AG04450 (cell line): ENCODE data around the gene NYAP1. TPM values are rescaled to one million over a fixed set of nuclear protein-coding genes. Genes with fewer than 3 reads are reported as not detected.

Experiments used
- CTCF ChIA-PET: fragments of 300-600, 350-600 bp; formaldehyde crosslinking; extraction: SDS; loops from one replicate; lab custom pipeline; 2022; ENCODE audit warnings: antibody characterized with exemption, inconsistent platforms; lab: Charles Lee
- POLR2A ChIA-PET: fragments of 350-600 bp; formaldehyde crosslinking; extraction: SDS; loops from one replicate; lab custom pipeline; 2021; ENCODE audit warnings: antibody characterized with exemption, inconsistent platforms; lab: Yijun Ruan, JAX
- DNase-seq: peaks from one replicate; pipeline ENCODE4 v3.0.0-alpha.2; 2011; ENCODE audit warnings: low read depth, low spot score
- H3K27ac ChIP-seq: one replicate; pipeline ENCODE4 v1.5.1; 2012; ENCODE audit warnings: low read depth, low read length, control low read depth
- H3K27me3 ChIP-seq: one replicate; pipeline ENCODE4 v1.6.0; 2012; ENCODE audit warnings: low read length; ENCODE audit not compliant: control insufficient read depth, insufficient read depth
- H3K4me3 ChIP-seq: 2 replicates; pipeline ENCODE4 v1.5.1; 2011; ENCODE audit warnings: mild to moderate bottlenecking, low read depth, low read length, control low read depth
- H3K9me3 ChIP-seq: 2 replicates; pipeline ENCODE4 v1.5.1; 2012; ENCODE audit warnings: low read length; ENCODE audit not compliant: control insufficient read depth, insufficient read depth
- polyA minus RNA-seq: library from RNA; depleted of rRNA, polyadenylated mRNA; stranded (reverse); fragments of >200 nt; gene quantifications from 2 replicates; pipeline ENCODE4 v1.2.3, GENCODE V29; 2011; rRNA and poly(A)+ RNA removed
- polyA plus RNA-seq: library from polyadenylated mRNA; depleted of rRNA; stranded (reverse); fragments of >200 nt; gene quantifications from 2 replicates; pipeline ENCODE4 v1.2.3, GENCODE V29; 2011; rRNA removed
- TF ChIP-seq, protein P1 (sequence below): IDR thresholded peaks from 2 replicates; pipeline ENCODE4 v1.5.1; 2011; ENCODE audit warnings: low read depth, low read length, control low read depth, inconsistent platforms

Gene NYAP1
- polyA plus RNA-seq (0.35 and 0.38 TPM in 2 replicates), polyA minus RNA-seq (0.14 and 0.17 TPM in 2 replicates)

GRCh38 chr7:100483722-100484672 is at the start of gene NYAP1:
TSS of gene NYAP1 (plus strand) at chr7:100483927. CDS start at chr7:100485312, 1,385 bp downstream.
- ChIA-PET CTCF (interaction anchor here (0.6 to 2.3 kb wide), 3 partner anchors 18 to 105 kb away, joined by 3 to 19 read pairs (median 7); no protein-coding TSS in a partner anchor), POLR2A (interaction anchor here (0.7 kb wide), 1 partner anchor 14 kb away, joined by 4 read pairs; no protein-coding TSS in a partner anchor)
- peaks cover under 1% of the 10 kb centered on the region; the same call in 1 of the 2 replicates for H3K9me3 ChIP-seq
- H3K27ac ChIP-seq, result no peak within 1 kb of the TSS
- DNase-seq, result no peak
- TF ChIP-seq, protein P1, sequence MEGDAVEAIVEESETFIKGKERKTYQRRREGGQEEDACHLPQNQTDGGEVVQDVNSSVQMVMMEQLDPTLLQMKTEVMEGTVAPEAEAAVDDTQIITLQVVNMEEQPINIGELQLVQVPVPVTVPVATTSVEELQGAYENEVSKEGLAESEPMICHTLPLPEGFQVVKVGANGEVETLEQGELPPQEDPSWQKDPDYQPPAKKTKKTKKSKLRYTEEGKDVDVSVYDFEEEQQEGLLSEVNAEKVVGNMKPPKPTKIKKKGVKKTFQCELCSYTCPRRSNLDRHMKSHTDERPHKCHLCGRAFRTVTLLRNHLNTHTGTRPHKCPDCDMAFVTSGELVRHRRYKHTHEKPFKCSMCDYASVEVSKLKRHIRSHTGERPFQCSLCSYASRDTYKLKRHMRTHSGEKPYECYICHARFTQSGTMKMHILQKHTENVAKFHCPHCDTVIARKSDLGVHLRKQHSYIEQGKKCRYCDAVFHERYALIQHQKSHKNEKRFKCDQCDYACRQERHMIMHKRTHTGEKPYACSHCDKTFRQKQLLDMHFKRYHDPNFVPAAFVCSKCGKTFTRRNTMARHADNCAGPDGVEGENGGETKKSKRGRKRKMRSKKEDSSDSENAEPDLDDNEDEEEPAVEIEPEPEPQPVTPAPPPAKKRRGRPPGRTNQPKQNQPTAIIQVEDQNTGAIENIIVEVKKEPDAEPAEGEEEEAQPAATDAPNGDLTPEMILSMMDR, result no peak
- no peaks in the 10 kb centered on the region for H3K27me3 ChIP-seq
- H3K4me3 ChIP-seq, result peak within 1 kb of the TSS; percentile 61

GRCh38 chr7:100434297-100435144 is 49.2 kb upstream of the NYAP1 start:
- H3K27me3 ChIP-seq, result no peaks in the 10 kb centered on the region
- ChIA-PET CTCF (interaction anchor here (0.8 to 1.1 kb wide), 2 partner anchors 31 to 130 kb away, joined by 3 to 4 read pairs; no protein-coding TSS in a partner anchor), POLR2A (interaction anchor here (0.6 kb wide), 1 partner anchor 23 kb away, joined by 5 read pairs; no protein-coding TSS in a partner anchor)
- no peaks in the 10 kb centered on the region; the same call in 1 of the 2 replicates for H3K9me3 ChIP-seq
- DNase-seq, result no peak
- peak overlapping the region; percentile 85 for H3K4me3 ChIP-seq
- TF ChIP-seq, protein P1, result no peak
- no peak overlapping the region for H3K27ac ChIP-seq

DNA sequence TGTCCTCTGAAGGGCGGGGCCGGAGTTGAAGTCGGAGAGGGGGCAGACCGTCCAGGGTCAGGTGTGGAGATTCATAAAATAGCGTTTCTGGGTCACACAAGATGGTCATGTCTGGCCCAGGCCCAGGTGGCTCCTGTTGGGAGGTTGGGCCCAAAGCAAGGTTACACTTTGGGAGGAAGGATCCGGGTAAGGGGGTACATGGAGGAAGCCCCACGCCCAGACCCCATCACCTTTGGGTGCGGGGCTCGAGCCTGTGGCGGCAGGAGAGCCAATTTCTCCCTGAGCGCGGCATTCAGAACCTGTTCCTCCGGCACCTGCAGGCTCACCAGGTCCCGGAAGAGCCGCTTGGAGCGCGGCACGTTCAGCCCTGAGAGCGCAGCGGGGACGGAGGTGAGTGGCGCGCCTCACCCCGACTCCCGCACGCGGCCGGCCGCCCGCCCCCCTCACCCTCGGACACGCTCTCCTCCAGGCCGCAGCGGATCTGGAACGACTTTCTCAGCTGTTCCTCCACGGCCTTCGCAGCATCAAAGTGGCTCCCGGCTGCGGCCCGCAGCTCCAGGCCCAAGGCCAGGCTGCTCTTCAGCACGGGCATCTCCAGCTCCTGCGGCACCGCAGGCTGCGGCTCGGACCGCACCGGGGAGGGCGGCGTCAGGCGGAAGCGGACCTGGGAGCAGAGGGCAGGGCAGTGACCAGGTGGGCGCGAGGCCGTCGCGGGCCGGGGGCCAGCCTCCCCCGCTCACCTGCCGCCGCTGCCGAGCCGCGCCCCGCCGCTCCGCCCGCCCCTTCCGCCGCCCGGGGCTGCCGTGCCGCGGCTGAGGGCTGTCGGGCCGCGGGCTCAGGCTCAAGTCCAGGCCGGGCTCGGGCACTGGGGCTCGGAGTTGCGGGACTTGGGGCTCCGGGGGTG is 48.1 kb upstream of the NYAP1 start:
- POLR2A ChIA-PET, result no interaction called here
- Histone ChIP-seq H3K27ac (peak overlapping the region; percentile 61), H3K4me3 (peak overlapping the region; percentile 85), H3K9me3 (no peaks in the 10 kb centered on the region; the same call in 1 of the 2 replicates), H3K27me3 (no peaks in the 10 kb centered on the region)
- CTCF ChIA-PET, result interaction anchor here (0.8 kb wide), 1 partner anchor 129 kb away, joined by 3 read pairs; no protein-coding TSS in a partner anchor
- TF ChIP-seq, protein P1, result no peak
- DNase-seq, result no peak
